ENCODE measurements around the gene ABLIM1.

DNA sequence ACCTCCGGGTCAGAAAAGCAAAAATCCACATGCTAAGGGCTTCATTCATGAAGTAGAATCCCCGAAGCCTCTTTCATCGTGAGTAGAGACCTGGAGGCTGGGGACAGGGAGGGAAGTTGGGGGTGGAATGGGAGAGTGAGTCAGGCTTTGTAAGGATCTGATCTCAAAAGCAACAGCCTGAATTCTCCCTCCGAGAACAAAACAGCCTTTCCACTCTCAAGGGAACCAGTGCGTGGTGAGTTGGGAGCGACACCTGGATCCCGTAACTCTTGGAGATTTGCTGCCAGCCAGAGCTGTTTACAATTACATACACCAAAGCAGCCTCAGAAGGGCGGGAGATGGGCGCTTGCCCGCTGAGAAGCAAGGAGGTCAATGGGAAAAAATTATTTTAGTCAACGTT is 264.6 kb downstream of the ABLIM1 start:
- TF ChIP-seq, protein P1, sequence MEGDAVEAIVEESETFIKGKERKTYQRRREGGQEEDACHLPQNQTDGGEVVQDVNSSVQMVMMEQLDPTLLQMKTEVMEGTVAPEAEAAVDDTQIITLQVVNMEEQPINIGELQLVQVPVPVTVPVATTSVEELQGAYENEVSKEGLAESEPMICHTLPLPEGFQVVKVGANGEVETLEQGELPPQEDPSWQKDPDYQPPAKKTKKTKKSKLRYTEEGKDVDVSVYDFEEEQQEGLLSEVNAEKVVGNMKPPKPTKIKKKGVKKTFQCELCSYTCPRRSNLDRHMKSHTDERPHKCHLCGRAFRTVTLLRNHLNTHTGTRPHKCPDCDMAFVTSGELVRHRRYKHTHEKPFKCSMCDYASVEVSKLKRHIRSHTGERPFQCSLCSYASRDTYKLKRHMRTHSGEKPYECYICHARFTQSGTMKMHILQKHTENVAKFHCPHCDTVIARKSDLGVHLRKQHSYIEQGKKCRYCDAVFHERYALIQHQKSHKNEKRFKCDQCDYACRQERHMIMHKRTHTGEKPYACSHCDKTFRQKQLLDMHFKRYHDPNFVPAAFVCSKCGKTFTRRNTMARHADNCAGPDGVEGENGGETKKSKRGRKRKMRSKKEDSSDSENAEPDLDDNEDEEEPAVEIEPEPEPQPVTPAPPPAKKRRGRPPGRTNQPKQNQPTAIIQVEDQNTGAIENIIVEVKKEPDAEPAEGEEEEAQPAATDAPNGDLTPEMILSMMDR (IDR thresholded peaks at IDR 0.05): no peak
- TF ChIP-seq POLR2A (IDR thresholded peaks at IDR 0.05): no peak
- TF ChIP-seq EP300 (IDR thresholded peaks at IDR 0.05): no peak
